ENCODE data around the gene IL22RA2. TPM values are rescaled to one million over a fixed set of nuclear protein-coding genes. Genes with fewer than 3 reads are reported as not detected.

The IL22RA2 gene
- total RNA-seq, 1 experiment from 2014 or later = not detected

DNA sequence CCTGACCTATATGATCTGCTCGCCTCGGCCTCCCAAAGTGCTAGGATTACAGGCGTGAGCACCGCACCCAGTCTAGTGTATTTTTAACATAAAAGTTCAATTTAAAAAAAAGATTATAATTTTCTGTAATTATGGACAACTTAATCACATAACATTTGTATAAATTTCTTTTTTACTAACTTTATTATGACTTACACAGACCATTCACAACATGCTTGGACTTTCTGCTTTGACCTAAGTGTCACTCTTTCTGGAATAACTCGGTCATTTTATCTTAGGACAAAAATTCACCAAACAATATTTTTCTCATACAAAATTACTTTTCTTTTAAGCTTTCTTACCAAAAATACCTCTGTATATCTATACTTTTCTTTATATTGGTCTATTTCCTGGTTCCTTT lies 15.4 kb upstream of the IL22RA2 start:
- H3K27me3 ChIP-seq (ENCODE audit: insufficient read depth, low read length) = no peaks in the 10 kb centered on the region
- H3K27ac ChIP-seq (ENCODE audit: insufficient read length, low read depth, low read length) = no peak overlapping the region
- no peak overlapping the region for H3T11ph ChIP-seq (ENCODE audit: low read length)
- no peaks in the 10 kb centered on the region for H3K4me1 ChIP-seq (ENCODE audit: insufficient read depth, low read length)
- Mint-ChIP-seq H3K27ac (no peak overlapping the region), H3K4me3 (no peak overlapping the region), H3K27me3 (ENCODE audit: low read depth) (no peaks in the 10 kb centered on the region), H3K36me3 (ENCODE audit: insufficient read depth in 1 of 3, low read depth in 3 of 3) (peaks cover 27 to 57% (median 48%) of the 10 kb centered on the region in 3 experiments), H3K4me1 (no peaks in the 10 kb centered on the region), H3K9me3 (peaks cover 71 to 77% of the 10 kb centered on the region in 2 experiments)
- H3K23ac ChIP-seq (ENCODE audit: insufficient read length, low read depth, low read length) = no peak overlapping the region
- peaks cover 48% of the 10 kb centered on the region for H3K9me3 ChIP-seq (ENCODE audit: control insufficient read depth, low read depth, low read length)
- H3K4ac ChIP-seq (ENCODE audit: low read depth, low read length) = no peak overlapping the region
- no CpG with 5 or more reads among the region's 5 CpGs for WGBS (ENCODE audit: extremely low coverage, insufficient read length, low lambda C conversion rate)
- no peaks in the 10 kb centered on the region for H3K79me1 ChIP-seq (ENCODE audit: insufficient read depth, low read depth, low read length, poor library complexity, severe bottlenecking)
- H2BK12ac ChIP-seq (ENCODE audit: insufficient read length, low read depth, low read length) = no peak overlapping the region
- H3K18ac ChIP-seq (ENCODE audit: insufficient read length, low read depth, low read length) = no peak overlapping the region
- DNase-seq = no peak
- no peaks in the 10 kb centered on the region for H3K23me2 ChIP-seq (ENCODE audit: insufficient read length, low read depth, low read length, poor library complexity, severe bottlenecking)
- H2AFZ ChIP-seq (ENCODE audit: low read length) = no peak overlapping the region
- H2AK5ac ChIP-seq (ENCODE audit: insufficient read length, low read length) = no peak overlapping the region
- no peak overlapping the region for H3K56ac ChIP-seq (ENCODE audit: insufficient read length, low read depth, low read length)
- H4K5ac ChIP-seq (ENCODE audit: insufficient read length, low read depth, low read length) = no peak overlapping the region
- H4K8ac ChIP-seq (replicated peaks; ENCODE audit: insufficient read length, low read depth, low read length) = no peak overlapping the region
- no peak overlapping the region for H2BK120ac ChIP-seq (ENCODE audit: low read depth, low read length, poor library complexity, severe bottlenecking)
- H3K4me2 ChIP-seq (ENCODE audit: insufficient read depth, insufficient read length, low read length) = no peak overlapping the region
- H4K91ac ChIP-seq (ENCODE audit: insufficient read length, low read depth, low read length) = no peak overlapping the region
- no peaks in the 10 kb centered on the region for H4K20me1 ChIP-seq (ENCODE audit: control insufficient read depth, insufficient read depth, insufficient read length)
- H3K9ac ChIP-seq (ENCODE audit: extremely low read depth, insufficient read length, low read length) = no peak overlapping the region
- no peak overlapping the region for H2BK15ac ChIP-seq (ENCODE audit: low read depth, low read length)
- H3K14ac ChIP-seq (ENCODE audit: insufficient read depth, low read length) = no peak overlapping the region
- TF ChIP-seq, protein P1, sequence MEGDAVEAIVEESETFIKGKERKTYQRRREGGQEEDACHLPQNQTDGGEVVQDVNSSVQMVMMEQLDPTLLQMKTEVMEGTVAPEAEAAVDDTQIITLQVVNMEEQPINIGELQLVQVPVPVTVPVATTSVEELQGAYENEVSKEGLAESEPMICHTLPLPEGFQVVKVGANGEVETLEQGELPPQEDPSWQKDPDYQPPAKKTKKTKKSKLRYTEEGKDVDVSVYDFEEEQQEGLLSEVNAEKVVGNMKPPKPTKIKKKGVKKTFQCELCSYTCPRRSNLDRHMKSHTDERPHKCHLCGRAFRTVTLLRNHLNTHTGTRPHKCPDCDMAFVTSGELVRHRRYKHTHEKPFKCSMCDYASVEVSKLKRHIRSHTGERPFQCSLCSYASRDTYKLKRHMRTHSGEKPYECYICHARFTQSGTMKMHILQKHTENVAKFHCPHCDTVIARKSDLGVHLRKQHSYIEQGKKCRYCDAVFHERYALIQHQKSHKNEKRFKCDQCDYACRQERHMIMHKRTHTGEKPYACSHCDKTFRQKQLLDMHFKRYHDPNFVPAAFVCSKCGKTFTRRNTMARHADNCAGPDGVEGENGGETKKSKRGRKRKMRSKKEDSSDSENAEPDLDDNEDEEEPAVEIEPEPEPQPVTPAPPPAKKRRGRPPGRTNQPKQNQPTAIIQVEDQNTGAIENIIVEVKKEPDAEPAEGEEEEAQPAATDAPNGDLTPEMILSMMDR (conservative IDR thresholded peaks at IDR 0.05) = no peak
- no peak overlapping the region for H2BK5ac ChIP-seq (ENCODE audit: insufficient read length, low read length)
- H3K79me2 ChIP-seq (ENCODE audit: insufficient read depth, low read length) = no peaks in the 10 kb centered on the region
- H2BK20ac ChIP-seq (ENCODE audit: low read depth, low read length, poor library complexity, severe bottlenecking) = no peak overlapping the region
